Mucosa of rectum (tissue), 2 donors: ENCODE measurements around the gene IGSF10.

Experiments
- H3K27ac ChIP-seq, 2 donors: one replicate each; pipeline ENCODE4 v1.7.0; 2013; ENCODE audit warnings: inconsistent platforms in 2 of 2, low read depth in 2 of 2, low read length in 2 of 2
- H3K27me3 ChIP-seq, 2 donors: one replicate each; pipeline ENCODE4 v1.7.0; 2013; ENCODE audit warnings: low read length in 2 of 2; ENCODE audit not compliant: control insufficient read depth in 2 of 2, insufficient read depth in 2 of 2
- H3K36me3 ChIP-seq, 2 donors: one replicate each; pipeline ENCODE4 v1.7.0; 2013; ENCODE audit warnings: low read length in 2 of 2; ENCODE audit not compliant: control insufficient read depth in 2 of 2, insufficient read depth in 2 of 2
- H3K4me1 ChIP-seq, 2 donors: one replicate each; pipeline ENCODE4 v1.7.0; 2013; ENCODE audit warnings: low read length in 2 of 2, mild to moderate bottlenecking in 1 of 2; ENCODE audit not compliant: control insufficient read depth in 2 of 2, insufficient read depth in 2 of 2
- H3K4me3 ChIP-seq, 2 donors: one replicate each; pipeline ENCODE4 v1.7.0; 2013; ENCODE audit warnings: low read length in 2 of 2
- H3K9ac ChIP-seq, 2 donors: one replicate each; pipeline ENCODE4 v1.7.0; 2013; ENCODE audit warnings: low read length in 2 of 2, low read depth in 1 of 2, mild to moderate bottlenecking in 1 of 2
- H3K9me3 ChIP-seq, 2 donors: one replicate each; pipeline ENCODE4 v1.7.0; 2013; ENCODE audit warnings: low read length in 2 of 2; ENCODE audit not compliant: control insufficient read depth in 2 of 2
- donor health status: healthy.
- donor health status: Normal muscosa, but diverticular disease.

The IGSF10 gene

GRCh38 chr3:151425627-151426340, 35.1 kb downstream of the IGSF10 start:
- H3K27me3 ChIP-seq, result no peaks in the 10 kb centered on the region
- no peaks in the 10 kb centered on the region for H3K4me1 ChIP-seq
- no peak overlapping the region for H3K9ac ChIP-seq
- no peak overlapping the region for H3K27ac ChIP-seq
- no peaks in the 10 kb centered on the region for H3K9me3 ChIP-seq
- H3K4me3 ChIP-seq, result no peak overlapping the region
- H3K36me3 ChIP-seq, result no peaks in the 10 kb centered on the region

GRCh38 chr3:151423091-151423490, 37.8 kb downstream of the IGSF10 start:
- Histone ChIP-seq H3K4me3 (no peak overlapping the region), H3K9me3 (no peaks in the 10 kb centered on the region), H3K4me1 (no peaks in the 10 kb centered on the region), H3K36me3 (no peaks in the 10 kb centered on the region), H3K27me3 (no peaks in the 10 kb centered on the region), H3K9ac (no peak overlapping the region), H3K27ac (no peak overlapping the region)

GRCh38 chr3:151421938-151422337, 38.9 kb downstream of the IGSF10 start:
- H3K27ac ChIP-seq, result no peak overlapping the region
- H3K4me3 ChIP-seq, result no peak overlapping the region
- no peaks in the 10 kb centered on the region for H3K27me3 ChIP-seq
- no peaks in the 10 kb centered on the region for H3K4me1 ChIP-seq
- no peaks in the 10 kb centered on the region for H3K9me3 ChIP-seq
- H3K9ac ChIP-seq, result no peak overlapping the region
- no peaks in the 10 kb centered on the region for H3K36me3 ChIP-seq

DNA sequence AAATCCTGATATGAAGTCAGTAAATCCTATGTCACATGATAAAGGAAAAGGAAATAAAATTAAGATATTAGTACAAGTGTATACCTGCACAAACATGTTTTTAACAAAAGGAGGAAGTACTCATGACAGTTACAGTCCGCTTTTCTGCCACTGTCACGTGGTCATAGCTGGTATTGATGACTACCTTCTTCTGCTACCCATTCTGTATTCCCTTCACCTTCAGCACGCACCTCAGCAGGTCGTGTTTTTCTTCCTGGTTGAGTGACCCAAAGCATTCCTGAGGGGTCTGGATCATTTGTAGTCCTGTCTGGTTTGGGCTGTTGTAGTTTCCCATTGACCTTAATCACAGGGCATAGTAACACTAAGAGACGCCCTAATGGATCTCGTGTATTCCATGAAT, 41.1 kb downstream of the IGSF10 start:
- Histone ChIP-seq H3K9ac (no peak overlapping the region), H3K4me1 (no peaks in the 10 kb centered on the region), H3K27me3 (no peaks in the 10 kb centered on the region), H3K27ac (no peak overlapping the region), H3K4me3 (no peak overlapping the region), H3K36me3 (no peaks in the 10 kb centered on the region), H3K9me3 (no peaks in the 10 kb centered on the region)

- Histone ChIP-seq H3K4me3 (no peak overlapping the region), H3K9me3 (no peaks in the 10 kb centered on the region), H3K27ac (no peak overlapping the region), H3K4me1 (no peaks in the 10 kb centered on the region), H3K9ac (no peak overlapping the region), H3K36me3 (no peaks in the 10 kb centered on the region), H3K27me3 (no peaks in the 10 kb centered on the region)
Observed at GRCh38 chr3:151415289-151415688, 45.6 kb downstream of the IGSF10 start.

GRCh38 chr3:151412989-151413388, 47.9 kb downstream of the IGSF10 start:
- Histone ChIP-seq H3K4me3 (no peak overlapping the region), H3K27me3 (no peaks in the 10 kb centered on the region), H3K9me3 (no peaks in the 10 kb centered on the region), H3K27ac (no peak overlapping the region), H3K4me1 (no peaks in the 10 kb centered on the region), H3K9ac (no peak overlapping the region), H3K36me3 (no peaks in the 10 kb centered on the region)
